NCI-H524 (cell line): Measurements from ENCODE around the gene SYPL1.

Experiments used
- DNase-seq, 2 experiments: peaks; one replicate each; lab custom pipeline; 2025; lab: John Stamatoyannopoulos, UW

Gene SYPL1

DNA sequence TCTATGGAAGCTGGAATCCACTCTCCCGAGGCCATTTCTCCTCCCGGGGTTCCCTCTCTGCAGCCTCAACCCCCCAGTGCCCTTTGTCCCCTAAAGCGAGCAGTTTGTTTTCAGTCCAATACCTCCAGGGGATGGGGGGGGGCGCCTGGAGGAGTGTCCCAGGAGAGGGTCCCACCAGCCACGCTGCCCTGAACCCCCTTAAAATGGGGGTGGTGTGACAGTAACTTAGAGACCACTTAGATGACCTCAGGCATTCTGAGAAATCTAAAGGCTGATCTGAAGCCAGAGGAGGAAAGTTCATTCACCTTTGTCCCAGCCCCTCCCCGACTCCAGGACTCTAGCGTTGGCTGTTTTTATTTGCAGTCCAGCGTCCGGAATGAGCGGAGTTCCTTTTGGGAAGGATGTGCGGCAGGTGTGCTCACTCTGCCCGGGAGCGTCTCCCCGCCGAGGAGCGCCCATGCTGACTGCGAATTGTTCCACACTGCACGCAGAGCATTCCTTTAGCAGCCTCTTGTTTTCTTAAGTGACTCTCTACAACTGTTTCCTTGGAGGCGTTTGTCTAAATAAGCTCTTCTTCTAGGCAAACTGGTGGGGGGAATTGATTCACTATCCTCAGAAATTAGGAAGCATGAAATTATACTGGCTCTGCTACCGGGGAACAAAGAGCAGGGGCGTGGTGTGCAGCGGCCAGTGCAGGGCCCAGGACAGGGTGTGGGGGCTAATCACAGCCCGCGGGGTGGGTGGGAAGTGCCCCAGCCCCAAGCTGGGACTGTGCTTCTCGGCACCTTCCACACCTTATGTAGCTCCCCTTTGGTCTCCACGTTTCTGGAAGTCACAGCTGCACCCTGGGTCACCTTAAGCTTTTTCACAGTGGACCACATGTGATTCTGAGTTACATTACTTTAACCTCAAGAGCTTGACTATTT is 46.3 kb downstream of the SYPL1 start:
- no peak for DNase-seq

DNA sequence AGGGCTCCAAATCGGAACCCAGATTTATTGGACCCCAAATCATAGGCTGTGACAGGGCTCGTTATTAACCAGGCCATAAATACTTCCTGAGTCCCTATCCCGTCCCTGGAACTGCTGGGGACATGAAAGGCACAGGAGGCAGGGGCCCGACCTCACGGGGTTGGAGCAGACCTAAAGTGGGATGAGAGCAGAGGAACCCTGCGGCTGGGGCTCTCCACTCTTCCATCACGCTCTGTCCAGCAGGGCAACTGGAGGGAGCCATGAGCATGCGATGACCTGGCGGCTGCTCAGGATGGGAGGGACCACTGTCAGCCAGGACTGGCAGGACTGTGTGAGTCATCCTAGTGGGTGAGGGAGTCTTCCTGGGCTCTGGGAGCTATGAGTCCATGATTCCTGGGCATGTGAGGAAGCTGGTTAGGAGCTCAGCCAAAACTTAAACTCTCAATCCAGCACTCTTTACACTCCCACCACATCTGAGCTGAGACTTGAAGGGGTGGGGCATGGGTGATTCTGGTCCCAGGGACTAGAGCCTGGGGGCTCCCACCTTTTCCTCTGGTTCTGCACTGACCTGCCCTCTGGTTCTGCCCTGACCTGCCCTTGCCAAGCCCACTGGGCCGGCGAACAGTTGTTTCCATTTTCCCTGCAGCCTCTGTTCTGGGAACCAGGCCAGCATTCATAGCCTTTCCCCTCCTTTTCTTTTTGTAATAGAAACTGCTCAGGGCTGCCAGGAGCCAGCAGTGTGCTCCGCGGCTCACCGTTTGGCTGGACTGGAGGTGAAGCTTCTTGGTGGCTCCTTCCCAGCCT is 47.1 kb downstream of the SYPL1 start:
- peak in 1 of 2 experiments; percentile 21 for DNase-seq

DNA sequence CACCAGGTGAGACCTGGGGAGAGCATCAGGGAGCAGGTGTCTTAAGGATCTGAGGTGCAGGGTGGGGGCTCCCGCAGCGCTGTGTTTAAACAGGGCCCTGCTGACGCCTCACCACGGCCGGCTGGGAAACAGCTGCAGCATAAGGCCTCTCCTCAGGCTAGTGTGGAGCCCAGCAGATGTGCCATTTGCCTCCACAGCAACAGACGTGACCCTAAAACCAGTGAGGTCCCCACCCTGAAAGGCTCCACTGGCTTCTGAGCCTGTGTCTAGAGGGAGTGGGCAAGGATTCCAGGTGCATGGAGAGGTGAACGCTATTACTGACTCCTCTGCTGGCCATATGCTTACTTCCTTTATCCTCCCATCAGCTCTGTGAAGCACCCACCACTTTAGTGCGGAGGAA is 47.8 kb downstream of the SYPL1 start:
- peak; percentile 60 to 78 for DNase-seq

GRCh38 chr7:106063692-106064091 is 48.4 kb downstream of the SYPL1 start:
- DNase-seq = no peak

DNA sequence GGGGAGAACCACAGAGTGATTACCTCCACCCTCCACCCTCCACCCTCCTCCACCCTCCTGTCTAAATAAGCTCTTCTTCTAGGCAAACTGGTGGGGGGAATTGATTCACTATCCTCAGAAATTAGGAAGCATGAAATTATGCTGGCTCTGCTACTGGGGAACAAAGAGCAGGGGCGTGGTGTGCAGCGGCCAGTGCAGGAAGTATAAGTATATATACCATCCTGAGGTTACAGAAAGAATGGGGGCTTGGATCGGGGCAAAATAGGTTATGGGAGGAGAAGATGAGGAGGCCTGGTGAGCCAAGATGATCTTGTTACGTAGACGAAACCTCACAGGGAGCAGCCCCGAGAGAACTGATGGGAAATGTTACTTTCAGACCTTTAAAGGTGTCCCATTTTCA is 49.1 kb downstream of the SYPL1 start:
- DNase-seq = no peak

GRCh38 chr7:106062521-106062931 is 49.6 kb downstream of the SYPL1 start:
- DNase-seq = no peak

DNA sequence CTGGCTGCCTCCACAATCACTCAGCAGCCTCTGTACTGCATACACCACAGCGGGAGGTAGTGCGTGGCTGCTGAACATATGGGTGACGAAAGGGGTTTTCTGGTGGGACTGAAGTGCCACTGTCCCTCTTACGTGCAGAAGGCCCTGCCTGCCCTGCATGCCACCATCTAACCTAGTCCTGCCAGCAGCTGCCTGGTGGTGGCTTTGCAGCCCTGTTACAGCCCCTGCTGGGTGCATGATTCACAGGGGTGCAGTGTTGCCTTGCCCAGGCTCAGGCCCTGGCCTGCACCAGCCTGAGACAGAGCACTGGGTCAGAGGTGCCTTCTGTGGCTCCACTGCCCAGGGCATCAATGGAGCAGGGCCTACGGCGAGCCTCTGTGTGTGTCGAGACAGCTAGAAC is 50.1 kb downstream of the SYPL1 start:
- DNase-seq = no peak

DNA sequence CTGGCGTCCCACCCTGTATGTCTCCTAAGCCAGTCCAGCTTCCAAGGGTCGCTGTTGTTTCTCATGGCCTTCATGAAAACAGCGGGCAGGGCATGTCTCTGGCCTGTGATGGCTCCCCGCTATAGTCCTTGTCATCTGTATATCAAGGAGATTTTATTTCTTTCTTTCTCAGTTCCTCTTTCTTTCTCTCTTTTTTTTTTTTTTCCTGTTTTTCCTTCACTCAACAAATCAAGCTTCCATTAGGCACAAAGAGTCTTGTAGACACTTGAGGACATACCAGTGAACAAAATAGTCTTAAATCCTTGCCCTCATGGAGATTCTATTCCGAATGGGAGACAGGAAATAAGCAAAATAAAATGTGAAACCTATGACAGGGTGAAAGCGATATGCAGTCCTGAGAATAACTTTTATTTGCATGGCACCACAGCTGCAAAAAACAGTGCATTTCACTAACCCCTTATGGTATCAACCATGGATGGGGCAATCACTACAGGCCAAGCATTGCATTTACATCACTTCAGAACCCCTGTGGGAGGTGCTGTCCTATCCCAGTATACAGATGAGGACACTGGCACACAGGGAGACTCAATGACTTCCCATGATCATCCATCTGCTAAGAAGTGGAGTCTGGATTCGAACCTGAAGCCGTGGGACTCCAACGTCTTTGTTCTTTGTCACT is 50.7 kb downstream of the SYPL1 start:
- DNase-seq = no peak

DNA sequence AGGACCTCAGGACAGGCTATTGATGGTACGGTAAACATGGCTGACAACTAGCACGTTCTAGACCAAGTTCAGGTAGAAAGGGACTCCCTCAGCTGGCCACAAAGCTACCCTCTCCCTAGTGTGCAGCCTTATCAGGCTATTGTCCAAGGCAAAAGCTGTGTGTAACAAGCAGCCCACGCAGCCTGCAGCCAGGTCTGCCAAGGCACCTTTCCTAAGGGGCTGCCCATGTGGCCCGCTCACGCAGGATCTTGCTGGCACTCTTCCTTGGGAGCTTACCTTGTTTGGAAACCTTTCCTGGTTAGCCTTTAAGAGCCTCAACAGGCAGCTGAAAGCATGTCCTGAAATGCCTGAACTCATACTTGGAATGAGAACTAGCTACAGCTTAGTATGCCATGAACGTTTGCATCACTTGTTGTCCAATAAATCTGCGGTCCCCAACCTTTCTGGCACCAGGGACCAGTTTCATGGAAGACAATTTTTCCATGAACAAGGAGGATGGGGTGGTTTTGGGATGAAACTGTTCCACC is 51.7 kb downstream of the SYPL1 start:
- no peak for DNase-seq

DNA sequence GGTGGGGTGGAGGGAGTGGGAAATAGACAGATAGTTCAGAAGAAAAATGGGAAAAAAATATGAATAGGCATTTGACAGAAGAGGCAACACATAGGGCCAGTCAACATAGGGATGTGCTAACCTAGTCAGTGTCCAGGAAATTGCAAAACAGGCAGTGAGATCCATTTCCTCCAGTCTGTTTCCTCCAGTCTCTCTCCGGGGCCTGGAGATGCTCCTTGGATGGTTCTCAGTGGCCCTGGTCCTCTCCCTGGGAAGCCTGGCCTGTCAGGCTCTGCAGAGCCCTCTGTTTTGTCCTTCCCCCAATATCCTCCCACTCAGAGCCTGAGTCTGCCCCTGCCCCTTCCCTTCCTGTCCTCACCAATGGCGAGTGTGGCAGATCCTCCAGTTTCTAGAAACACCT is 52.6 kb downstream of the SYPL1 start:
- DNase-seq = no peak

- peak in 1 of 2 experiments; percentile 67 for DNase-seq
These were observed 53.2 kb downstream of the SYPL1 start for GRCh38 chr7:106058928-106059324.

DNA sequence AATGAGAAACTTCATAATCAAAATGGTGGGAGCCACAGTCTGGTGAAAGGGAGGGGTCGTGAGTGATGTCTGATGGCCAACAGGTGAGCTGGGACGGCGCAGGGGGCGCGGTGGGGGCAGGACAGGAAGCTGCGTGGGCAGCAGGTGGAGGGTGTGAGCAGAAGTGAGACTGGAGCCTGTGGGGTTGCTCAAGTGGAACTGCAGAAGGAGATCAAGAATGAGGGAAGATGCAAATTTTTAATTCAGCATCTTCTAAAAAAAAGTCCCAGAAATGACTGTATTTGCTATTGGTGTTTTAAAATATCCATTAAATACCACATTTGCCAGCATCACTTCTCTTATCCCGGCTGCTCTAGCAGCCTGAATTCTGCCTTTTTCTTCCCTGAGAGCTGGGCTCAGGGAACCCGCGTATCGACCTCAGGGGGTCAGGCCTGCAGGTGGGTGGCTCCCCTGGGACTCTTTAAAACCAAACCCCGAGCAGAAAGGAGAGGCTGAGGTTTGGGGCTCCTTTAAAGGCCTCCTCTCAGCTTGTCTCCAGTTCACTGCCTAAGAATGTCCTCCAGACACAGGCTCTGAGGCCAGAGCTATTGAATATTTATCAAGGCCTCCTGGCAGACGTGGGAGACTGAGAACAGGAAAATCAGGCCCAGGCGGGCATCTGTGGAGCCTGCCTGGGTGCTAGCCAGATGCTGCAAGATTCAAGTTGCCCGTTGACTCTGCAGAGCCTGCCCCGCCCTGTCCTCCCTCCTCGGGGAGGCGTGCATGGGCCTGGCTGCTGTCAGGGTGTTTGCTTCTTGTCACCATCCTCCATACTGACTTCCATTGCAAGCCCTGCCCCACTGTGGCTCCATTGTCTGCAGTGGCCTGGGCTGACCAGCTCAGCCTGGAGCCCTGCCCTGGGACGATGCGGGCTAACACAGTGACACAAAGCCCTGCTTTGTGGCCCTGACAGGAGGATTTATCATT is 53.9 kb downstream of the SYPL1 start:
- DNase-seq = peak; percentile 78 to 93

DNA sequence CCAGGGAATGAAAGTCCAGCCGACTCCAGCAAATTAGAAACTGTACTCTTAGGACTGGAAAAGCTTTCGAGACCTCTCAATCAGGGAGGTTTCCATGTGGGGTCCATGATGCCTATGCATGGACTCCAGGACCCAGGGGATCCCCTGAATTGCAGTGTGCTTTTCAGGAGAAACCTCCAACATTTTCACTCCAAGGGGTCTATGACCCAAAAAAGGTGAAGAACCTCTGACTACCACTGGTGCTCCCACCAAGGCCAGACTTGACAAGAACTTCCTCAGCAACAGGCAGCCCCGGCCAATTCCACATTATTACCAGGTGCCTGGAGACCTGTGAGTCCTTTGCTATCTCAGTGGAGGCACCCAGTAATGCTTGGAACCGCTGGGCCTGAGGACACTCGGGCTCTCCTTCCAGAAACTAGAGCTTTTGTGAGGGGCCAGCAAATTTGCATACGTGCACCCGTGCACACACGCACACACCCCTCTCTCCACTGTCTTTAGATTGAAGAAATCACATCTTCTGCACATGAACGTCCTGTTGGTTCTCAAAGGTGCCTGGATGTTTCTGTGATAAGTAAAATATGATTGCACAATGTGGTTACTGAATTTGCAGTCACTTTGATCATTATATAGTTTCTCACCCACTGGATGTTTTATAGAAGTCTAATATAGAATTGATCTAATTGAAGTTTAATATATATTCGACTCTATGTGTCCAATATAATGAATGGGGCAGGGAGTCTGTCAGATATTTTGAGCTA is 54.7 kb downstream of the SYPL1 start:
- no peak for DNase-seq

- peak; percentile 38 to 83 for DNase-seq
These were observed 55.5 kb downstream of the SYPL1 start for GRCh38 chr7:106056513-106057203.

DNA sequence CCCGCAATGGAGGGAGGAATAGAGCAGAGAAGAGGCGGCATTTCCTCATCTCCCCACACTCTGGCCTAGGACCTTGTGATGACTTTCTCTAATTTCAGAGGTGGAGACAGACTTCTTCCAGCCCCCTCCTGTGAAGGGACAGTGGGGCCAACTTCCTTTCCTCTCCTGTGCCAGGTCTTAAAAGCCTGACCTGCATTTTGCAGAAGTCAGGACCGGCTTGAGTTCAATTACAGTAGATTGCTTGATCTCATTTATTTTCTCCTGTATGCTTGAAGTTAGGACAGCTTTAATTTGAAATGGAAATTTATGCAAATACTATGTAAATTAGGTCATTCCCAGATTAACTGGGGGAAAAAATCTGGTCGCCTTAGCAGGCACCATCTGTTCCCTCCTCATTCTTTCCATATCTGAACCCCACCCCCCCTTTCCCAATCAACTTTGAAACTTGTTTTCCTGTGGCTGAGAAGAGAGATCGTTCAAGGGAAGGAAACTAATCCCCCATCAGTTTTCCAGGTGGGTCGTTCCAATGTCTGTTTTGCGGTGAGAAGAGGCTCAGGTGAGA is 57.1 kb downstream of the SYPL1 start:
- DNase-seq = peak; percentile 71 to 92

GRCh38 chr7:106054156-106054910 is 57.8 kb downstream of the SYPL1 start:
- DNase-seq = no peak

DNA sequence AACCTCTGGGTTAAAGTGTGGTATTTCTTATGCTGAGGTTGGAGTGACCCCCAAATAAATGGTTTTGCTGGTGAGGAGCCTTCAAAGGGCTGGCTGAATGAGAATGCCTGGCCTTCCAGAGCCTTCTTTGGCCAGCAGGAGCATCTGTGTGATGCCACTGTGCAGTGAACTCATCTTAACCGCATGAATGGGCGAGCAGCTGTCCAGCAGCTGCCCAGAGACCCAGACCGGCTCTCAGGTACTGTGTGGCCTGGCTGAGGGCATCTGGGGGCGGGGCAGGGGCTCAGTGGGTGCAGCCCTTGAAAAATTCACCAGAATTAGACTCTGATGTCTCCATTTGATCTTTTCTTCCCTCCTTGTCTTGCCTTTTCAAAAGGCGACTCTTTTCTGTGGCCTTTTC is 59.0 kb downstream of the SYPL1 start:
- peak in 1 of 2 experiments; percentile 43 for DNase-seq

DNA sequence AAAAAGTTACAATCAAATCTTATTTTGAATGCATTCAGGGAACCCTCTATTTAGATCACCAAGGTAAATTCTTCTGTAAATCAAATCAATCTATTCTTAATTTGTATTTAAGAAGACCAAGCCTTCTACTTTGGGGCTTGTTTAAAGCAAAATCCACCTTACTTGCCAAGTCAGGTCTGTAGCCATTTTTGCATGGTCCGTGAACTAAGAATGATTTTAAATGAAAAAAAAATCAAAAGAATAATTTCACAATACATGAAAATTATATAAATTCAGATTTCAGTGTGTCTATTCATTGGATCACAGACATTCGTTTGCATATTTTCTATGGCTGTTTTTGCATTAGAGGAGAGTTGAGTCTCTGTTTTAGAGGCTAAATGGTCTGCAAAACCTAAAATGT is 59.4 kb downstream of the SYPL1 start:
- DNase-seq = no peak

GRCh38 chr7:106050746-106051117 is 61.4 kb downstream of the SYPL1 start:
- no peak for DNase-seq
